Fibroblast of villous mesenchyme (primary cell): Measurements from ENCODE around the gene TMIGD2. TPM values are rescaled to one million over a fixed set of nuclear protein-coding genes. Genes with fewer than 3 reads are reported as not detected.
A peak's percentile ranks its signal among the peaks of the same experiment; 100 is the strongest.

Experiments
- DNase-seq: peaks from one replicate; pipeline ENCODE4 v3.0.0-alpha.2; 2010; ENCODE audit warnings: low read depth
- H3K4me3 ChIP-seq: 2 replicates; pipeline ENCODE4 v1.5.1; 2011; ENCODE audit warnings: low read depth, mild to moderate bottlenecking, low read length
- total RNA-seq: library from RNA; depleted of rRNA; stranded (reverse); fragments of >200 nt; gene quantifications from 2 replicates; pipeline ENCODE4 v1.2.3, GENCODE V29; 2012
- TF ChIP-seq, protein P1 (sequence below): IDR thresholded peaks from 2 replicates; pipeline ENCODE4 v1.5.1; 2012; ENCODE audit warnings: low read depth, mild to moderate bottlenecking, low read length; ENCODE audit not compliant: insufficient read depth

TMIGD2 gene
- total RNA-seq, 1 donor: not detected

DNA sequence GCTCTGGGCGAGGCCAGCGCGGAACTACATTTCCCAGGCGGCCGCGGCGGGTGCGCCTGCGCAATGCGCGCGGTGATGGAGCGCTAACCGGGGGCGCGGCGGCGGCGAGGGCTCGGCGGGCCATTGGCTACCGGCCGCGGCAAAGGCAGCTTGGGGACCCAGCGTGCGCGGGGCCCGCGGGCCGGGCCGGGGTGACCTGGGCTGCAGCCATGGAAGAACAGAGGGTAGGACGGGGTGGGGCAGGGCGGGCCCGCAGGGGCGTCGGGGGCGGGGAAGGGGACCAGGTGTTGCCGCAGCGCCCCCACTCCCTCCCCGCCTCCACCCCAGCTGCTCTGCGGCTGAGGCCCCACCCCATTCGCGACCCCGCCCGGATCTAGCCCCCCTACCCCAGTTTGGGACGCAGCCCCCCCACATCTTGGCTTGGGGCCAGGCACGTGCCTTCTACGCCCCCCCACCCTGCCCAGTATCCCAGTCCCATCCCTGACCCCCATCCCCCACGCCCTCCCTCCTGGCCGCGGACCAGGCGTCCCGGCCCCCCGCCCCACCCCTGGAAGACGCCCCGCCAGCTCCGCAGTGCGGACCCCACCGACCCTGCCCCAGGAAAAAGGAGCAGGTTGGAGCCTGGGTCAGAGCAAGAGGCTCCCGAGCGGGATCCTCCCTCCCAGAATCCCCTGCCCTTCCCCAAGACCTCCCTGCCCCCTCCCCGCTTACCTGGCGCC lies 2.5 kb upstream of the TMIGD2 start, which contains the start of gene FSD1:
TSS of gene FSD1 (plus strand) at position 61 of the 719 bp plus-strand sequence. CDS start at position 210, 149 bp downstream.
- TF ChIP-seq, protein P1, sequence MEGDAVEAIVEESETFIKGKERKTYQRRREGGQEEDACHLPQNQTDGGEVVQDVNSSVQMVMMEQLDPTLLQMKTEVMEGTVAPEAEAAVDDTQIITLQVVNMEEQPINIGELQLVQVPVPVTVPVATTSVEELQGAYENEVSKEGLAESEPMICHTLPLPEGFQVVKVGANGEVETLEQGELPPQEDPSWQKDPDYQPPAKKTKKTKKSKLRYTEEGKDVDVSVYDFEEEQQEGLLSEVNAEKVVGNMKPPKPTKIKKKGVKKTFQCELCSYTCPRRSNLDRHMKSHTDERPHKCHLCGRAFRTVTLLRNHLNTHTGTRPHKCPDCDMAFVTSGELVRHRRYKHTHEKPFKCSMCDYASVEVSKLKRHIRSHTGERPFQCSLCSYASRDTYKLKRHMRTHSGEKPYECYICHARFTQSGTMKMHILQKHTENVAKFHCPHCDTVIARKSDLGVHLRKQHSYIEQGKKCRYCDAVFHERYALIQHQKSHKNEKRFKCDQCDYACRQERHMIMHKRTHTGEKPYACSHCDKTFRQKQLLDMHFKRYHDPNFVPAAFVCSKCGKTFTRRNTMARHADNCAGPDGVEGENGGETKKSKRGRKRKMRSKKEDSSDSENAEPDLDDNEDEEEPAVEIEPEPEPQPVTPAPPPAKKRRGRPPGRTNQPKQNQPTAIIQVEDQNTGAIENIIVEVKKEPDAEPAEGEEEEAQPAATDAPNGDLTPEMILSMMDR: no peak
- DNase-seq: no peak
- peak within 1 kb of the TSS; percentile 51 for H3K4me3 ChIP-seq

DNA sequence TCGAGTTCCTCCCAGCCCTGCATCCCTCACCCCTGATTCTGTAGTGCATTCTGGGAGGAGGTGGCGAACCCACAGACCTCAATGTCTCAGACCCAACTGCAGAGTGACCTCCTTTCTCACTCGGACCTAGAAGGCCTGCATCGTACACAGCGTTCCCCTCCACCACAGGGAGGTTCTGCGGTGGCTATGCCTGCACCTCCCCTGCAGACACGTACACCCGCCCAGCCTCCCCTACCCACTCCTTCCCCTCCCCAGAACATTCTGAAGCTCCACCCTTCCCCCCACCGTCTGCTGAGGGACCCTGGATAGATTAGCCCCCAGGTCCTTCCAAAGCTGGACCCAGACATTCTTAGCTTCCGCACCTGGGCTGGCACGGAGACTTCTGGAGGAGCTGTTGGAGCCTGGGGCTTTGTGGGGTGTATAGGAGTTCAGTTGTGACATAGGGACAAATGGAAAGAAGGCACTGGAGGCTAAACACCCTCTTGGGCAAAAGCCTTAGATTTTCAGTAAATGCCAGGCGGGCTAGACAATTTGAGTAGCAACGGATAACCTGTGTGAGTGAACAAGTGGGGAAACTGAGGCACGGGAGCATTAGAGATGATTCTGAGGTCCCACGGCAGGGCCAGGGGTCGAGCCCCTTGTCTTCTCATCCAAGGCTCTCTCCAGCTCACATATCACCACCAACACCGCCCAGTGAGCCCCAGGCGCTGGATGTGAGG lies 1.8 kb upstream of the TMIGD2 start:
- no peak overlapping the region for H3K4me3 ChIP-seq
- TF ChIP-seq, protein P1: no peak
- DNase-seq: no peak

DNA sequence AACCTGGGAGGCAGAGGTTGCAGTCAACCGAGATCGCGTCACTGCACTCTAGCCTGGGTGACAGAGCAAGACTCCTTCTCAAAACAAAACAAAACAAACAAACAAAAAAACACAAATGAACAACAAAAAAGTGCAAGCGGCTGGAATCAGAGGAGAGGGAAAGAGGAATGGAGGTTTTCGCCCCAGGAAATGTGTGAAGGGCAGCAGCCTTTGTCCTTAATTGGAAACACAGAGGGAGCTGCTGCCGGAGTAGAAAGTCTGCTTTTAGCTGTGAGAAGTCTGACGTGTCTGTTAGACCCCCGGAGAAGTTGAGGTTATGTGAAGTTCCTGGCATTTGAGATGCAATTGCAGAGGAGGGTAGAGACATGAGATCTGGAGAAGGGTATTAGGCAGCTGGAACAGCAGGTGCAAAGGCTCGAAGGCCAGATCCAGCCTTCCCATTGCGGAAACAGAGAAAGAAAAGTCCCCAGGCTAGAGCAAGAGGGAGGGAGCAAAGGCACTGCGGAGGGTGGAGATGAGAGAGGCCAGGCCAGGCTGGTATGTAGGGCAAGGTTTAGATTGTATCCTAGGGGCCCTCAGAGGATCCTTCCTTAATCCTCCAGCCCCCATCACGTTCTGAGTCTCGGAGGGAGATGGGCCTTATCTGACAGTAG lies 473 bp downstream of the TMIGD2 start:
- no peak overlapping the region for H3K4me3 ChIP-seq
- no peak for DNase-seq
- TF ChIP-seq, protein P1: no peak

DNA sequence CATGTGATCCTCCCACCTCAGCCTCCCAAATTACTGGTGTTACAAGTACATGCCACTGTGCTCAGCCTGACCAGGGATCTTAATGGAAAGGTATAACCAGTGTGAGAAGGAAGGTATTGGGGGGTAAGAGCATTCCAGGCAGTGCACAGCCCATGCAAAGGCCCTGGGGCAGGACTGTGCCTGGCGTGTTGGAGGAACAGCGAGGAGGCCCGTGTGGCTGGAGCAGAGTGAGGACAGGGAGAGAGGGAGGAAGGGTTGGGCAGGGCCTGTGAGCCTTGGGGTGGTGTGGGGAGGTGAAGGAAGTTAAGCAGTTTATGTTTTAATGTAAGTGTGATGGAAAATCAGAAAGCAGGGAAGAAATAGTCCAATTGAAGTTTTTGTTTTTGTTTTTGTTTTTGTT lies 1.6 kb downstream of the TMIGD2 start:
- no peak for DNase-seq
- no peak overlapping the region for H3K4me3 ChIP-seq
- TF ChIP-seq, protein P1: no peak

DNA sequence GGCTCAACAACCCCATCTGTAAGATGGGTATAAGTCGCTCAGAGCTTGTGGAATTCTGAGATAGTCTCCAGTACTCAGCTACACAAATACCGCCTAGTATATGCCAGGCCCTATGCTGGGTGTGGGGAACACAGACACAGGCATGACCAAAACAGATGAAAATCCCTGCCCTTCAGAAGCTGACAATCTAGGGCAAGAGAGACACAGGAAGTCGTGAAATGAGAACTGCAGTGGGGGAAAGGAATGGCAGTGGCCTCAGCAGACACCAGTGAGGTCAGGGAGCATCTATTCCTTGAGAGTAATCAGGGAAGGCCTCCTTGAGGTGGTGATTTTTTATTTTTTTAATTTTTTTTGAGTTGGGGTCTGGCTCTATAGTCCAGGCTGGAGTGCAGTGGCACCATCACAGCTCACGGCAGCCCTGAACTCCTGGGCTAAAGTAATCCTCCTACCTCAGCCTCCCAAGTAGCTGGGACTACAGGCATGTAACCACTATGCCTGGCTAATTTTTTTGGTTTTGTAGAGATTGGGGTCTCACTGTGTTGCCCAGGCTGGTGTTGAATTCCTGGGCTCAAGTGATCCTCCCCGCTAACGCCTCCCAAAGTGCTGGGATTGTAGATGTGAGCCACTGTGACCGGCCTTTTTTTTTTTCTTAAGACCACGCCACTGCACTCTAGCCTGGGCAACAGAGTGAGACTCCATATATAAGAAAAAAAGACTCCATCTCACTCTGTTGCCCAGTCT lies 3.2 kb downstream of the TMIGD2 start:
- no peak for DNase-seq
- TF ChIP-seq, protein P1: no peak
- H3K4me3 ChIP-seq: no peak overlapping the region

DNA sequence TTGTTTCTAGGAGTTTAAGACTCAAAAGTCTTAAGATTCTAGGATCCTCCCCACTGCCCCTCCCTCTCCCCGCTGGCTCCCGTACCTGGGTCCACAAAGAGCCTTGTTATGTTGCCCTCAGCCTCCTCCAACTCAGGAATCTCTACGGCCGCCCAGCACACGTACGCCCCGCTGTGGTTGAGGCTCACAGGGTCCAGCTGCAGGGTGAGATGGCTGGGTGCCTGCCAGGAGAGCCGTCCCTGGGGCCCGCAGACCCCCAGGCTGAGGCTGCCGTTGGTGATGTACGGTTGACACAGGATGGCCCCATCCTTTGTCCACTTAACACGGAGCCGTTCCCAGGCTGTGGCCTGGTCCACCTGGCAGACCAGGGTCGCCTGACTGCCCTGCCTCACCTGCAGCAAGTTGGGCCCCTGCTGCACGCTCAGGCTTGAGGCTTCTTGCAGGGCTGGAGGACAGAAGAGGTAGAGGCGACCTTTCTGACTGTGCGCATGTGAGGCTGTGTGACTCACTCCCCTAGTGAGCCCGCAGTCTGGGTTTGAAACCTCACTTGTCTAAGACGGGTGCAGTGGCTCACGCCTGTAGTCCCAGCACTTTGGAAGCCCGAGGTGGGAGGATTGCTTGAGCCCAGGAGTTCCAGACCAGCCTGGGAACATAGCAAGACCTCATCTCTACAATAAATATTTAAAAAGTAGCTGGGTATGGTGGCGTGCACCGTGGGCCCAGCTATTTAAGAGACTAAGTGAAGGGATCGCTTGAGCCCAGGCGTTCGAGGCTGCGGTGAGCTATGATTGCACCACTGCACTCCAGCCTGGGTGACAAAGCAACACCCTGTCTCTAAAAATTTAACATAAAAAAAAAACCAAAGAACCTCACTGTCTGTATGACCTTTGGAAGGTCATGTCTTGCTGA lies 4.0 kb downstream of the TMIGD2 start:
- H3K4me3 ChIP-seq: no peak overlapping the region
- TF ChIP-seq, protein P1: no peak
- DNase-seq: no peak
